Ureter (tissue), 1 donor: Measurements from ENCODE around the gene PDLIM7. TPM values are rescaled to one million over a fixed set of nuclear protein-coding genes. Genes with fewer than 3 reads are reported as not detected.
"Not testable (repeated sequence)": the region's sequence is repeated elsewhere in the genome, so short reads cannot be mapped to it uniquely, and the experiment has no call there.

Source experiments
- DNase-seq: peaks from one replicate; pipeline ENCODE4 v3.0.0-alpha.2; 2020; ENCODE audit warnings: low spot score
- total RNA-seq: library from RNA; stranded (reverse); gene quantifications from one replicate; pipeline ENCODE4 v1.2.4, GENCODE V29; 2023
- donor health status: DM: yes; HTN: yes; CAD: no.

PDLIM7 gene
- total RNA-seq, 1 donor from 2014 or later: 218 TPM

DNA sequence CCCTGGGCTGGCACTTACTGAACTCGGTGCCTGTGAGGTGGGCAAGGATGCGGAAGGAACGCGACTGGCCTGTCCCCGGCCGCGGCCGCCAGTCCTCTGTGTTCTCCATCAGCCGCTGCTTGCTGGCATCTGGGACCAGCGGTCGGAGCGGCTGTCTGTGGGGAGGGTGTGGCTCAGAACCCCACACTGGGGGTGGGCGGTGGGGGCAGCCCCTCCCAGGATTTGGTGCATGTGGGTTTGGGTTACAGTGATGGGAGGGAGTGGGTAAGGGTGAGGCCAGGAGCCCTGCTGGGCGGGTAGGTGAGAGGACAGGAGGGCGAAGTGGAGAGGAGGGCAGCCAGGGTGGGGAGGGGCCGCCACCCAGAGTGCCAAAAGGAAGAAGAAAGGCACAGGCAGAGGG lies 6.4 kb downstream of the PDLIM7 start:
- no peak for DNase-seq

- DNase-seq: no peak
Observed at GRCh38 chr5:177490311-177490991, 7.0 kb downstream of the PDLIM7 start.

DNA sequence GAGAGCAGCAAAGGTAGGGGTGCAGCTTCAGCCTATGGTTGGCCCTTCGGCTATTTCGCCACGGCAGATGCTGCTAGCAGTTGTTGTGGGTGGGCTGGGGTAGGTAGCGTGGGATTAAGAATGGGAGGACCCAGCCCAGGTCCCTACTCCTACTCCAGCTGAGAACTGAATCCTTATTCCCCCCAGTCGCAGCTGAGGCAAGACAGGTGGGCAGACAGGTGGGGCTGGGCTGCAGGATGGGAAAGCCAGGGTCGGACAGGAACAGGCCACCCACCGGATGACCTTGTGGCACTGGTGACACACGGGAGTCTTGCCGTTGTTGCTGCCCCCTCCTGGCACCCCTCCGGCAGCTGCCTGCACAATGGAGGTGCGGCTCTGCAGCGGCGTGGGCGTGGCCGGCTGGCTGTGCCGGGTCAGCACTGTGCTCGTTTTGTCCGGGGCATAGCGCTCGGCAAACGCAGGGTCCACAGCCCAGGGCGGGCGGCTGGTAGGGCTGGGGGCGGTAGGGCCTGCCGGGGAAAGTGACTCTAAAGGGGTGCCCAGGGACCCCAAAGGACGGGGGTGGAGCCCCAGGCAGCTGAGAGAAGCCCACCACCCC lies 8.2 kb downstream of the PDLIM7 start:
- no peak for DNase-seq

DNA sequence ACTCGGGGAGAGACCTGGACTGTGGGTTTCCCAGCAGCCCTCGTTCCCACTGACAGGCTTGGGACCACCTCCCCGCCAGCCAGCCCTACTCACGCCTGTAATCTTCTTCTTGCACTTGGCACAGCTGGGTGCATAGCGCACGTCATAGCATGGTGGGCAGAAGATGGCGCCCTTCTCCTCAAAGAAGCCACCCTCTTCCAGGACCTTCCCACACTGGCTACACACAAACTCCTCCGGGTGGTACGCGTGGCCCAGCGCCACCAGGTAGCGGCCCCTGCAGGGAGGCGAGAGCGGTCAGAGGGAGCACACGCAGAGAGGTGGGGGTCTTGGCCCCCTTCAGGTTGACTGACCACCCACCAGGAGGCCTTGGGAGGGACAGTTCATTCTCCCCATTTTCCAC lies 9.4 kb downstream of the PDLIM7 start:
- no peak for DNase-seq

DNA sequence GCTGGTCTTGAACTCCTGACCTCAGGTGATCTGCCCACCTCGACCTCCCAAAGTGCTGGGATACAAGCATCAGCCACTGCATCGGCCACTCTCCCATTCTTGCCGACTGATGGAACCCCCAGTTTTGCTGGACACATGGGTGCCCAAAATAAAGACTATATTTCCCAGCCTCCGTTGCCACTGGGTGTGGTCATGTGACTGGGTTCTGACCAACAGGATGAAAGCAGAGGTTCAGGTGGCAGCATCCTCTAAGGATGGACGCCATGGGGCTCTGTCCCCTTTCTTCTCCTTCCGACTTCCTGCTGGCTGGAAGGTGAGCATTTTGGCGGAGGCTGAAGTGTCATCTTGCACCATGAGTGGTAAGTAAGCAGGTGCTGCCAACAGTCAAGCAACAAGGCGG lies 10.3 kb downstream of the PDLIM7 start:
- no peak for DNase-seq

- no peak for DNase-seq
Observed at GRCh38 chr5:177486256-177486655, 11.1 kb downstream of the PDLIM7 start.

DNA sequence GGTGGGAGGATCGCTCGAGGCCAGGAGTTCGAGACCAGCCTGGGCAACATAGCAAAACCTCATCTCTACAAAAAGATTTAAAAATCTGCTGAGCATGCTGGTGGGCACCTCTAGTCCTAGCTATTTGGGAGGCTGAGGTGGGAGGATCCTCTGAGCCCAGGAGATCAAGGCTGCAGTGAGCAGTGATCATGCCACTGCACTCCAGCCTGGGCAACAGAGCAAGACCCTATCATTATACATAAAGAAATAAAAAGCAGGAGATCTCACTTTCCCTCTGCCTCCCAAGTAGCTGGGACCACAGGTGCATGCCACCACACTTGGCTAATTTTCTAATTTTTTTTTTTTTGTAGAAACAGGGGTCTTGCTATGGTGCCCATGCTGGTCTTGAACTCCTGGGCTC lies 11.7 kb downstream of the PDLIM7 start:
- not testable (repeated sequence) for DNase-seq

- no peak for DNase-seq
Observed at GRCh38 chr5:177484902-177485549, 12.4 kb downstream of the PDLIM7 start.

DNA sequence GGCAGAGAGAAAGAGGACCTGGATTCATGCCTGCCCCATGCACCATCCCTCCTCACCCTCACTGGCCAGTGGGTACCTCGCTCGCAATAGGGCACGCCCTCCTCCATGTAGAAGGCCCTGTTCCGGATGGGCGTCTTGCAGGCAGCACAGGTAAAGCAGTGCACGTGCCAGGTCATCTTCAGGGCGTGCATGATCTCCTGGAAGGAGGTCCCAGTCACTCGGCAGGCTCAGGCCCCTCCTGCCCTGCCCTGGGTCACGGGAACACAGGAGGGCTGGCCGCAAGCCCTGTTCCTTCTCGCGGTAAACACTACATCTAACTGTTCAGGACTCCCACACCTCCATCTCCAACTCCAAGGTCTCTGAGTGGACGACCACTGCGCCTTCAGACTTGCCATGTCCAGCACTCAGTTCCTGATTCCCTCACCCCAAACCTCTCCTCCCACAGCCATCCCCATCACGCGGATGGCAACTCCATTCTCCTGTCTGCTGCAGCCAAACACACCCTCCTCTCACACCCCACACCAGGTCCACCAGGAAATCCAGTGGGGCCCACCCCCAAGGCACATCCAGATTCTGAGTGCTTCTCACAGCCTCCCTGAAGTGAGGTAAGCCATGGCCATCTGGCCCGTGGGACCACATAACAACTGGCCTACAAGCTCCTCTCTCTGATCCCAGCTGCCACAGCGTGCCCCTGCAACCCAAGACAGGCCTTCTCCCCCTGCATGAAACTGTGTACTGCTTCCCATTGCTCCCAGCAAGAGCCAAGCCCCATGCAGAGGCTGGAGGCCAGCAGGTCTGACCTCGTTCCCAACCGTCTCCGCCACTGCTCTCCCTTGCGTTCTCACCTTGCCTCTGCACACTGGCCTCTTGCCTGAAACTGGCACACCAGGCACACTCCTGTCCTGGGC lies 13.2 kb downstream of the PDLIM7 start:
- DNase-seq: no peak

DNA sequence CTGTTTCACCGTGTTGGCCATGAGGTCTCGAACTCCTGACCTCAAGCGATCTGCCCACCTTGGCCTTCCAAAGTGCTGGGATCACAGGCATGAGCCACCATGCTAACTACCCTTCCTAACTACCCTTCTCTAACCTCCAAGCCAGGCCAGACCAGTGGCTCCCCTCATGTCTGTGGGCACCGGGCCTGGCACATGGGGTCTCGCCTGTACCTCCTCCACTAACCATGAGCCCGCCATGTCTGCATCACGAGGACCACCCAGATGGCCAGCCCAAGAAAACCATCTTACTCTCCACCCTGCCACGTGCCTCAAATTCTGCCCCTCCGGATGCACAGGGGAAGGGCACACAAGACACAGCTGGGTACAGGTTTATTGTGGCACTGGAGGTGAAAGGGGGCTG lies 14.4 kb downstream of the PDLIM7 start:
- no peak for DNase-seq

GRCh38 chr5:177482359-177482795 lies 15.0 kb downstream of the PDLIM7 start:
- no peak for DNase-seq

DNA sequence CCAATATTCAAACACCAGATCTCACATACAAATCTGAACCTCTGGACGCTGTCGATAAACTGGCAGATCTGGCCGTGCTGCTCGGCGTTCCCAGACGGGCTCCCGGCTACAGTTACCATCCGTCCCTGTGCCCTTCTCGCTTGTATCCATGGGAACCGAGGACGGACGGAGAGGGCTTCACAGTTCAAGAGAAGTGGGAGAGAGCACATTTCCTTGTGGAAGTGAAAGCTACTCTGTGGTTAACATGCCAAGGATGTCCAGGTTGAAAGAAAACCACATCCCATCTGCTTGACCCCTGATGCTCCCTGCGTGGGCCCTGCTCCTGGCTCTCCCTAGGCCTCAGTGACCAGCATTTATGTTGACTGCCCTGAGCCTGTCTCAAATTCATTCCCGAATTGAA lies 17.6 kb downstream of the PDLIM7 start:
- no peak for DNase-seq

- DNase-seq: peak; percentile 90
Observed at GRCh38 chr5:177478711-177479646, 18.4 kb downstream of the PDLIM7 start.

DNA sequence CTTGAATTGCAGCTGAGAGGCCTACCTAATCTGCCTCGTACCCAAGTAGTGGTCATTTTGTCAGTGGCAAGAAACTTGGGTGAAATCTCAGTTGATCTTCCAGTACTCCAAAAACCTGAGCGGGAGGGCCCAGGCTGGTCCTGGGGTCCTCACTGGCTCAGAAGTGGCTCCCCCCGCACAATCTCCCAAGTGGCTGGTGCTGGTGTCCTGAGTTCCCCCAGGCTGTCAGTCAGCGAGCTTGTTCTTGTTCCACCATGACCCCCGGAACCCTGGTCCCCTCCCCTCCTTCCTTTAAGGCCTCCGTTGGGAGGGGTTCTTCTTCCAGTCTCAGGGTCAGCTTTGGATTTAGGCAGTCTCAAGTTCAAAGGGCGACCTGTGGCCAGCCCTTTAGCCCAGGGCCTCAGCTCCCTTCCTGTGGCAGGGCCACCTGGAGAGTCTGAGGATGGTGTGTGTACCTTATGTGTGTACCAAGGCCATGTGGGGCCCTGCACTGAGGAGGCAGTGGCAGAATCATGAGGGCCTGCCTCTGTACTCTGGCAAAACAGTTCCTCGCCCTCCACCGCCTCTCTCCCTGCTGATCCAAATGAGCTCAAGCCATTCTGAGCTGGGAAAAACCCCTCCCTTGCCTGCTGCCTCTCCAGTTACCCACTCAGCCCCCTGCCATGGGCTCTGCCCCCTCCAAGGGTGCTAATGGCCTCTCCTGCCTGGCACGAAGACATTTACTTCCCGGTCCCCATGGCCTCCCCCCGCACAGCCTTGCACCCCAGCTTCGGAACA lies 19.5 kb downstream of the PDLIM7 start:
- DNase-seq: no peak

DNA sequence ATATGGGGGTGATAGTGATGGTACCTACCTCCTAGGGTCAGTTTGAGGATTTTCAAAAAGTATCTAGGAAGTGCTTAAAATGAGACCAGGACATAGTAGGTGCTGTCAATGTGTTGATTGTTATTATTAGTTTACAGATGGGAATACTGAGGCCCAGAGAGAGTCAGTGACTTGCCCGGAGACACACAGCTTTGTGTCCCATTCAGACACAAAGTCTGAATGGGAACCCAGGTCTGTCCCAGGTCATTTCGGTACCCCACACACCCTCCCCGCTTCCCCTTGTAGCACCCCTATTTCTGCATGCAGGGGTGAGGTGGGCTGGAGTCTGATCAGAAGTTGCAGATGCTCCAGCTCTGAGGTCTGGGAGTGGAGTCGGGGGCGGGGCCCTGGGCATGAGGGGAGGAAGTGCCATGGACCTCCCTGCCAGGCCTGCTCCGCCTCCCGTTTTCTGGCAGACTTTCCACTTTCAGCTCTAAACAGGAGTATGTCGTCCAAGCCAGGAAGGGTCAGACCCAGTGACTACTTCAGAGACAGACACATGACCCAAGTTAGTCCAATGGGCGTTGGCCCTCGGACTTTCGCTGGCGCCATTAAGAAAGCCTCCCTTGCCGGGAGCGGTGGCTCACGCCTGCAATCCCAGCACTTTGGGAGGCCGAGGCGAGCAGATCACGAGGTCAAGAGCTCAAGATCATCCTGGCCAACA lies 20.7 kb downstream of the PDLIM7 start:
- no peak for DNase-seq

DNA sequence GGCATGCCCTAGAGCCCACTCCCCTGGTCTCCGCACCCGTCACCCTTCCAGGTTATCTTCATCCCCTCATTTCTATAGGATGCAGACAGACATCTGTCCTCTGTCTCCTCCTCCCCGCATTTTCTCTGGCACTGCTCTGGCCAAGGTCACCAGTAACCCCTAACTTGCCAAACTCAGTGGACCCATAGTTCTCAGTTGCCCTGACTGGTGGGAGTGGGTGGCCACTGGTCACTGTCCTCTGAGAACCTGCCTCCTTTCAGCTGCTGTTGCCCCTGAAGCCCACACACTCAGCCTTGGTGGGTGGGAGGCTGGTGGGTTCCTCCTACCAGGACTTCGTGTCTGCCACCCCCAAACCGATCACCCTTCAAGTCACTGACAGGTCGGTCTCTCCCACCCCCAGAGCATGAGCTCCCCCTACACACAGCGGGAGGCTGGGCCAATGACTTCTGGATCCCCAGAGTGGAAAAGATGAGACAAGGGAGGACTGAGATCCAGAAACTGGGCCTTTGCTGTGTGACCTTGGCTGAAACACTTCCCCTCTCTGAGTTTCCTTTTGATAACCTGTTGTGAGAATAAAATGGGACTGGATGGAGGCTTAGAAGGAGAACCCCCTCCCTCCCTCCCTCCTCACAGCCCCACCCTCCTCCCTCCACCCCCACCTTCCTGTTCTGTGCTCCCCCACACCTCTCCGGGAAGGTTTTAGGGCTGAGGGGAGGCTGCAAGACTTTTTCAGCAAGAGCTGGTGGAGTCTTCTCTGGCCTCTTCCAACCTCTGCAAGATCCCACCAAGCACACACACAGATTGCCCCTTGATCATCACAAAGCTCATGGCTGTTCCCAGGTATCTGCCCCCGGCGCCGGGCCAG lies 21.6 kb downstream of the PDLIM7 start:
- DNase-seq: no peak

DNA sequence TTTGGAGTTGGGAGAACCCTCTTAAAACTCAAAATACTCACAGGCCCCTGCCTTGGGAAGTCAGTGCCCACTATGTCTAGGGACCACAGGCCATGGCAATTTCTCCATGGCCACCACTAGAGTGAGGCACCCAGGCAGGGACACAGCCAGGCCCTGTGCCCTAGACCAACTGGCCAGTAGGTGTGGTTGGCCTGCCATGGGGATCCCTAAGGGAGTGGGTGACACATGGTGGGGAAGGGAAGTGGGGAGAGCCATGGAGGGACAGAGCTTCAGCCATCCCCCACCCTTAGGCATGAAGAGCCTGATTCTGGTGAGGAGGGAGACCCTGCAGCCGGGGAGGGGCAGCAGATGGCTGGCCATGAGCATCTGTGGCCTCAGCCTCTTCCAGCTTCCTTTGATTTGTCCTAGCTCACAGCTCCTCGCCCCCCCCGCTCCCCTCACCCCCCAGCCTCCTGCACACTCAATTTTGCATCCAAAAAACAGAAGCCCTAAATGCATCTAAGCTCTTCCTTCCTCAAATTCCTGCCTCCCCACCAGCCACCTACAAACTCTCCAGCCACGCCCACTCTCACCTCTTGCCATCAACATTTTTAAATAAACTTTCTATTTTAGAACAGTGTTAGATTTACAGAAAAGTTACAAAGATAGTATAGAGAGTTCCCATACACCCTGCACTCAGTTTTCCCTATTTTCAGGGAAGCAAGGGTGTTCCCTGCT lies 22.4 kb downstream of the PDLIM7 start:
- DNase-seq: no peak

DNA sequence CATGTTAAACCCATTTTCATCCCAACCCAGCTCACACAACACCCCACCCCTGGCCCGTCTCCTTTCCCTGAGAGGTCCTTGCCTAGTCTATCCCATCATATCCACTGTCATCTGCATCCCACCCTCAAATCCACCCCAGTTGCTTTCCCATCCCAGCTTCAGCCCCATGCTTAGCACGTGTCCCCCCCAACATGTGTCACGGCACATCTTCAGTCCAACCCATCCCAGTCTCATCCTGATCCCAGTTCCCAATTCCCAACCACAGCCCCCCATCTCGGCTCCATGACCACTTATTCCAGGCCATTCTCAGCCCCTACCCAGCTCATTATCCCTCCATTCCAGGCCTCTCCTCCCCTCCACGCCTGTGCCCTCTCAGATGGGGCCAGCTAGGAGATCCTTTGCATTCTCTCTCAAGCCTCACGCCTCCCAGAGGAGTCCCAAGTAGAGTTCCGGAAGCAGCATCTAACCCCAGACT lies 23.4 kb downstream of the PDLIM7 start:
- DNase-seq: no peak
